B cell (primary cell): ENCODE data around the gene CASS4. TPM values are rescaled to one million over a fixed set of nuclear protein-coding genes. Genes with fewer than 3 reads are reported as not detected.

ENCODE experiments used
- ATAC-seq: fragments of 200-7000 bp; cut with Tn5 transposase; one replicate; pipeline ENCODE4 v1.10.0; 2021; ENCODE audit warnings: low read depth, mild to moderate bottlenecking, moderate number of reproducible peaks, moderate library complexity
- CTCF ChIA-PET: fragments of 350-600 bp; sonication (Branson Sonifier 250); formaldehyde crosslinking; loops from one replicate; lab custom pipeline; 2021; ENCODE audit warnings: antibody characterized with exemption, inconsistent platforms; lab: Charles Lee
- POLR2A ChIA-PET: fragments of 350-600 bp; sonication (Branson Sonifier 250); formaldehyde crosslinking; loops from one replicate; lab custom pipeline; 2021; ENCODE audit warnings: antibody characterized with exemption; lab: Charles Lee
- DNase-seq: peaks from one replicate; pipeline ENCODE4 v3.0.0; 2013
- H2AFZ ChIP-seq: 2 replicates; pipeline ENCODE4 v1.6.1; 2012; ENCODE audit warnings: mild to moderate bottlenecking, low read depth, low read length; ENCODE audit not compliant: insufficient read depth, poor library complexity, severe bottlenecking
- H3K27ac ChIP-seq, 2 donors: 1 replicate in 1 of 2; 2 replicates in 1 of 2; pipeline ENCODE4 v1.5.1; 2012 to 2013; ENCODE audit warnings: low read length in 2 of 2, mild to moderate bottlenecking in 2 of 2, moderate library complexity in 1 of 2
- H3K27me3 ChIP-seq, 4 experiments: fragments of 200-600 bp in 1 of 4; sonication (generic) in 1 of 4; replicated peaks in 1 of 4; 1 replicate in 2 of 4; 2 replicates in 2 of 4; pipeline versions ENCODE4 v1.6.1 to v1.7.0; 2013 to 2016; ENCODE audit warnings: low read length in 3 of 4, mild to moderate bottlenecking in 2 of 4, mixed read lengths in 1 of 4, moderate library complexity in 1 of 4; ENCODE audit not compliant: insufficient read depth in 4 of 4, control insufficient read depth in 3 of 4; ENCODE audit errors: control extremely low read depth in 1 of 4
- H3K36me3 ChIP-seq, 2 experiments: replicated peaks in 1 of 2; 1 replicate in 1 of 2; 2 replicates in 1 of 2; pipeline versions ENCODE4 v1.6.1 to v1.7.1; 2013; ENCODE audit warnings: low read length in 1 of 2; ENCODE audit not compliant: insufficient read depth in 2 of 2, control insufficient read depth in 1 of 2; ENCODE audit errors: control extremely low read depth in 1 of 2, extremely low read depth in 1 of 2
- H3K4me1 ChIP-seq, 2 donors: fragments of 200-600 bp in 1 of 2; sonication (generic) in 1 of 2; 1 replicate in 1 of 2; 2 replicates in 1 of 2; pipeline versions ENCODE4 v1.5.1 to v1.6.1; 2013 to 2017; ENCODE audit warnings: low read length in 2 of 2; ENCODE audit not compliant: control insufficient read depth in 2 of 2, insufficient read depth in 2 of 2
- H3K4me2 ChIP-seq: replicated peaks from 2 replicates; pipeline ENCODE3; 2012; ENCODE audit warnings: mild to moderate bottlenecking, low read depth, low read length; ENCODE audit not compliant: poor library complexity, severe bottlenecking
- H3K4me3 ChIP-seq, 5 experiments: fragments of 200-600 bp in 1 of 5; sonication (generic) in 1 of 5; 1 replicate in 3 of 5; 2 replicates in 2 of 5; pipeline versions ENCODE4 v1.5.1 to v1.7.0; 2011 to 2016; ENCODE audit warnings: low read length in 4 of 5, mild to moderate bottlenecking in 4 of 5, low read depth in 2 of 5, control low read depth in 1 of 5, moderate library complexity in 1 of 5; ENCODE audit not compliant: insufficient read depth in 1 of 5; ENCODE audit errors: control extremely low read depth in 1 of 5, extremely low read depth in 1 of 5
- H3K79me2 ChIP-seq: fragments of 200-600 bp; sonication (generic); one replicate; pipeline ENCODE4 v1.6.0; 2016; ENCODE audit warnings: low read length; ENCODE audit not compliant: control insufficient read depth, insufficient read depth
- H3K9ac ChIP-seq: fragments of 200-600 bp; sonication (generic); 2 replicates; pipeline ENCODE4 v1.6.1; 2017; ENCODE audit warnings: mild to moderate bottlenecking, low read length, moderate library complexity
- H3K9me3 ChIP-seq, 3 donors: one replicate each; pipeline versions ENCODE4 v1.6.1 to v1.7.1; 2013; ENCODE audit warnings: low read length in 2 of 3; ENCODE audit not compliant: control insufficient read depth in 2 of 3, insufficient read depth in 1 of 3; ENCODE audit errors: control extremely low read depth in 1 of 3
- H4K20me1 ChIP-seq: 2 replicates; pipeline ENCODE4 v1.6.0; 2012; ENCODE audit warnings: mild to moderate bottlenecking, low read length; ENCODE audit not compliant: insufficient read depth, control insufficient read depth, poor library complexity, severe bottlenecking
- H3K27ac Mint-ChIP-seq: one replicate; pipeline ENCODE4 v1.8.0; 2021; ENCODE audit warnings: mixed read lengths
- H3K27me3 Mint-ChIP-seq: one replicate; pipeline ENCODE4 v1.8.0; 2021; ENCODE audit warnings: mixed read lengths
- H3K4me1 Mint-ChIP-seq: one replicate; pipeline ENCODE4 v1.8.0; 2021; ENCODE audit warnings: mixed read lengths
- H3K4me3 Mint-ChIP-seq: one replicate; pipeline ENCODE4 v1.8.0; 2021; ENCODE audit warnings: mixed read lengths
- H3K9me3 Mint-ChIP-seq: one replicate; pipeline ENCODE4 v1.8.0; 2022; ENCODE audit warnings: mixed read lengths; ENCODE audit not compliant: insufficient read depth
- EZH2 ChIP-seq: IDR thresholded peaks from 2 replicates; pipeline ENCODE4 v1.6.1; 2012; ENCODE audit warnings: borderline replicate concordance, low read depth, mild to moderate bottlenecking, moderate library complexity, low read length; ENCODE audit not compliant: insufficient read depth, poor library complexity, severe bottlenecking
- WGBS: methylation state at CpG from one replicate; pipeline ENCODE4 v1.1.5; 2013; ENCODE audit warnings: missing lambda C conversion rate; ENCODE audit not compliant: insufficient coverage; 5-methylcytosine and 5-hydroxymethylcytosine counted together
- intact Hi-C: fragments of 100-400 bp; cut with micrococcal nuclease; formaldehyde crosslinking; loops from one replicate; pipeline ENCODE4 v1.10.0; 2022
- polyA plus RNA-seq: library from polyadenylated mRNA; depleted of rRNA; stranded (reverse); fragments of >200 nt; gene quantifications from 2 replicates; pipeline ENCODE4 v1.2.3, GENCODE V29; 2012
- total RNA-seq, 2 donors: library from RNA; stranded (reverse); fragments of 120-200 nt in 1 of 2; gene quantifications; 1 replicate in 1 of 2; 2 replicates in 1 of 2; pipeline versions ENCODE4 v1.2.3 to v1.2.4, GENCODE V29; 2013 to 2022
- TF ChIP-seq, protein P1 (sequence below): fragments of 200-600 bp; IDR thresholded peaks from one replicate; pipeline ENCODE4 v1.8.0; 2022; ENCODE audit warnings: antibody characterized with exemption, mild to moderate bottlenecking

CASS4 gene
- total and polyA plus RNA-seq, 2 donors (not counting 1 experiment from before 2014, with no cell fraction given), result 0.42 to 0.45 TPM

DNA sequence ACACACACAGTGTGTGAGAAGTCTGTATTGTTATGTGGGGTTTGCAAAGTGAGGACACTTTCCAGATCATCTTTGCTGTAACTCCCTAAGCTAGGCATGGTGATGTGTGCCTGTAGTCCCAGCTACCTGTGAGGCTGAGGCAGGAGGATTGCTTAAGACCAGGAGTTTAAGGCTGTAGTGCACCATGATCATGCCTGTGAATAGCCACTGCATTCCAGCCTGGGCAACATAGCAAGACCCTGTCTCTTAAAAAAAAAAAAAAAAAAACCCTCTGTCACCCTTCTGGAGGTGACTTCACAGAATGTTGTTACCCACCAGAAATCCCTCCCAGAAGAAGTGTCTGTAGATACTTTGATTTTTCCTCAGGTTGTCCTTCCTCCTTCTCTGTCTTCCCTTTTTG, 14.9 kb downstream of the CASS4 start:
- Histone ChIP-seq H3K27me3 (peaks cover 0 to 13% (median 3%) of the 10 kb centered on the region in 4 experiments), H2AFZ (no peak overlapping the region), H3K27ac (no peak overlapping the region), H3K36me3 (no peaks in the 10 kb centered on the region), H4K20me1 (no peaks in the 10 kb centered on the region), H3K4me1 (peaks cover 13 to 22% of the 10 kb centered on the region in 2 donors), H3K4me2 (no peak overlapping the region), H3K79me2 (no peaks in the 10 kb centered on the region), H3K9ac (no peak overlapping the region), H3K4me3 (no peak overlapping the region), H3K9me3 (no peaks in the 10 kb centered on the region)
- ChIA-PET POLR2A (interaction anchor here (0.7 kb wide), 1 partner anchor 11 kb away, joined by 7 read pairs; no protein-coding TSS in a partner anchor), CTCF (interaction anchor here (0.7 kb wide), 1 partner anchor 1784 kb away, joined by 4 read pairs; no protein-coding TSS in a partner anchor)
- H3K27me3 Mint-ChIP-seq, result peaks cover 9% of the 10 kb centered on the region
- H3K27ac Mint-ChIP-seq, result no peak overlapping the region
- DNase-seq (no peak), ATAC-seq (no peak)
- H3K4me3 Mint-ChIP-seq, result no peak overlapping the region
- peaks cover 25% of the 10 kb centered on the region for H3K4me1 Mint-ChIP-seq
- H3K9me3 Mint-ChIP-seq, result no peaks in the 10 kb centered on the region
- intact Hi-C loops, result no loop called here
- TF ChIP-seq EZH2, result no peak
- TF ChIP-seq, protein P1, sequence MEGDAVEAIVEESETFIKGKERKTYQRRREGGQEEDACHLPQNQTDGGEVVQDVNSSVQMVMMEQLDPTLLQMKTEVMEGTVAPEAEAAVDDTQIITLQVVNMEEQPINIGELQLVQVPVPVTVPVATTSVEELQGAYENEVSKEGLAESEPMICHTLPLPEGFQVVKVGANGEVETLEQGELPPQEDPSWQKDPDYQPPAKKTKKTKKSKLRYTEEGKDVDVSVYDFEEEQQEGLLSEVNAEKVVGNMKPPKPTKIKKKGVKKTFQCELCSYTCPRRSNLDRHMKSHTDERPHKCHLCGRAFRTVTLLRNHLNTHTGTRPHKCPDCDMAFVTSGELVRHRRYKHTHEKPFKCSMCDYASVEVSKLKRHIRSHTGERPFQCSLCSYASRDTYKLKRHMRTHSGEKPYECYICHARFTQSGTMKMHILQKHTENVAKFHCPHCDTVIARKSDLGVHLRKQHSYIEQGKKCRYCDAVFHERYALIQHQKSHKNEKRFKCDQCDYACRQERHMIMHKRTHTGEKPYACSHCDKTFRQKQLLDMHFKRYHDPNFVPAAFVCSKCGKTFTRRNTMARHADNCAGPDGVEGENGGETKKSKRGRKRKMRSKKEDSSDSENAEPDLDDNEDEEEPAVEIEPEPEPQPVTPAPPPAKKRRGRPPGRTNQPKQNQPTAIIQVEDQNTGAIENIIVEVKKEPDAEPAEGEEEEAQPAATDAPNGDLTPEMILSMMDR, result no peak

DNA sequence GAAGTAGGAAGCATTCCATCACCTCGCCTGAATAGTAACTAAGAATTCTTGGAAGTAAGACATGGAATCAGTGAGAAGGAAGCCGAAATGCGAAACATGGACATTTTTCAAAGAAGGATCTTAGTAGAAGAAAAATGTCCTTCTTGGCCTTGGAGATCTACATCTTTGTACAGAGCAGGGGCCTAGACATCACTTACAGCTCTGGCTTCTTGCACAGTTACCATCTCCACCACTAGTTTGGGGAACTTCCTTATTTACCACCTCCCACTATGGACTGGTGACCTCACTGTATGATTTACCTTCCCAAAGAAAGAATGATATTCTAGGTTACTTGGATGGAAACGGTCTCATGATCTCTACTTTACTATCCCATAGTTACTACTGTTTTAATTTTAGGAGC, 15.7 kb downstream of the CASS4 start:
- H3K79me2 ChIP-seq, result no peaks in the 10 kb centered on the region
- no peak overlapping the region for H3K9ac ChIP-seq
- no peaks in the 10 kb centered on the region for H3K9me3 Mint-ChIP-seq
- H3K27me3 ChIP-seq, result peaks cover 0 to 13% (median 3%) of the 10 kb centered on the region in 4 experiments
- H3K4me1 ChIP-seq, result peaks cover 13 to 22% of the 10 kb centered on the region in 2 donors
- H3K9me3 ChIP-seq, result no peaks in the 10 kb centered on the region
- peaks cover 9% of the 10 kb centered on the region for H3K27me3 Mint-ChIP-seq
- no peak overlapping the region for H3K27ac ChIP-seq
- peaks cover 27% of the 10 kb centered on the region for H3K4me1 Mint-ChIP-seq
- ATAC-seq (no peak), DNase-seq (no peak)
- ChIA-PET CTCF (no interaction called here), POLR2A (no interaction called here)
- no peaks in the 10 kb centered on the region for H3K36me3 ChIP-seq
- H3K4me2 ChIP-seq, result no peak overlapping the region
- WGBS, result 94% methylated on average over 2 of the region's 4 CpGs
- intact Hi-C loops, result no loop called here
- TF ChIP-seq, protein P1, result no peak
- no peak for TF ChIP-seq EZH2
- no peak overlapping the region for H2AFZ ChIP-seq
- H3K4me3 Mint-ChIP-seq, result no peak overlapping the region
- no peak overlapping the region for H3K27ac Mint-ChIP-seq
- no peak overlapping the region for H3K4me3 ChIP-seq
- no peaks in the 10 kb centered on the region for H4K20me1 ChIP-seq
